GM13977 (cell line): Measurements from ENCODE around the gene SHROOM1.

Experiments
- DNase-seq: peaks from one replicate; pipeline ENCODE4 v3.0.0; 2012; ENCODE audit warnings: low spot score
- CTCF ChIP-seq: IDR thresholded peaks from 2 replicates; pipeline ENCODE4 v1.5.1; 2012; ENCODE audit warnings: mild to moderate bottlenecking, control low read depth; ENCODE audit not compliant: insufficient read depth; ENCODE audit errors: extremely low read depth, missing control alignments
- in situ Hi-C: fragments of 300-500 bp; cut with MboI; formaldehyde crosslinking; loops from one replicate; pipeline ENCODE4 v1.12.0; 2022; ENCODE audit warnings: low sequenced_read_pairs, low pct_unique_long_range_greater_than_20kb, mixed read lengths, inconsistent platforms; ENCODE audit not compliant: unreplicated experiment

Gene SHROOM1

DNA sequence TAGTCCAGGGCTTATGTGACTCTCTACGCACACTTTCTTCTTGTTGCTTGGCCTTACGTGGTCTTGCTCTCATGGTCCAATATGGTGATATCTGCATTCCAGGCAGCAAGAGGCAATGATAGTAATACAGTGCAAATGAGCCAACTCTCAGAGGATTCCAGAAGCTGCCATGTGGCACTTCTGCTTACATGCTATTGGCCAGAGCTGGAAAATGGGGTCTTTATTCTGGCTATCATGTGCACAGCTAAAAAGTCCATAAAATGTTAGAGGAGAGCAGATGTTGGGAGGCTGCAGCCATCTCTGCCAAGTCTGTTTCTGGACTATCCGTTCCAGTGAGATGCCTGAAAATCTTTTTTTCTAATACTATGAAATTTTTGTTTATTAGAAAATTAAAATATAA, 50.5 kb downstream of the SHROOM1 start:
- TF ChIP-seq CTCF, result no peak
- in situ Hi-C loops, result no loop called here

DNA sequence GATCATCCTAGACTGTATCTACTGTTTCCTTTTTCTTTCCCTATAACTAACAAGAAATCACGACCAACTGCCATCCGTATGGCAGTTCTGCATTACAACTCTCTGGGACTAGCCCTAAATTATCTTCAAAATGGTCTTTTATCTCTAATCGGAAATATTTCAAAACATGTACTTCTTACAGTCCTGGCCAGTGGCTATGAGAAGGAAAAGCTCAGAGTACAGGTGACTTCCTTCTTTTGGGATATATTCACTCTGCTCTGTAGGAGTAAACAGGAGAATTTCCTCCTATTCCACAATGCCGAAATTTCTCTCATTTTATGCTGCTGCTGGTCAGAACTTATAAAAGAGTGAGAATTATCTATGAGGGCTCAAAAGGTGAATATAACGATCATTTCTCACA, 51.6 kb downstream of the SHROOM1 start:
- TF ChIP-seq CTCF, result no peak
- in situ Hi-C loops, result no loop called here
- DNase-seq, result no peak

More for the DNA sequence above, 50.5 kb downstream of the SHROOM1 start:
- no peak for DNase-seq

DNA sequence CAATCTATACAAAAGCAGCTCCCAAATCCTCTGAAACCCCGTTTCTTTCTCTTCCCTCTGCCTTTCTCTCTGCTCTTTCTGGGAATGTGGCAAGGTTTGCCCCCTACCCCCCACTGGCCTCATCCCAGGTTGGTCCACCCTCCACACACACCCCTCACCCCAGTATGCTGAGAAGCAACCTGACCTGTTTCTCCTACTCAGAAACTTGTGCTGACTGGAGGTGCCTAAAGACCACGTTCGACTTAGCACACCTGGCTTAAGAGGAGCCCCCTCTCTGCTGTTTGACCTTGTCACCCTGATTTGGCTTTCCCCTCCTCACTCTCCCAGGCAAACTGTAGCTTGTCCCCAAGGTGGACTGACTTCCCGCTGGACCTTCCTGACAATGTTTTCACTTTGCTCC, 52.3 kb downstream of the SHROOM1 start:
- no peak for DNase-seq
- in situ Hi-C loops, result no loop called here
- no peak for TF ChIP-seq CTCF

DNA sequence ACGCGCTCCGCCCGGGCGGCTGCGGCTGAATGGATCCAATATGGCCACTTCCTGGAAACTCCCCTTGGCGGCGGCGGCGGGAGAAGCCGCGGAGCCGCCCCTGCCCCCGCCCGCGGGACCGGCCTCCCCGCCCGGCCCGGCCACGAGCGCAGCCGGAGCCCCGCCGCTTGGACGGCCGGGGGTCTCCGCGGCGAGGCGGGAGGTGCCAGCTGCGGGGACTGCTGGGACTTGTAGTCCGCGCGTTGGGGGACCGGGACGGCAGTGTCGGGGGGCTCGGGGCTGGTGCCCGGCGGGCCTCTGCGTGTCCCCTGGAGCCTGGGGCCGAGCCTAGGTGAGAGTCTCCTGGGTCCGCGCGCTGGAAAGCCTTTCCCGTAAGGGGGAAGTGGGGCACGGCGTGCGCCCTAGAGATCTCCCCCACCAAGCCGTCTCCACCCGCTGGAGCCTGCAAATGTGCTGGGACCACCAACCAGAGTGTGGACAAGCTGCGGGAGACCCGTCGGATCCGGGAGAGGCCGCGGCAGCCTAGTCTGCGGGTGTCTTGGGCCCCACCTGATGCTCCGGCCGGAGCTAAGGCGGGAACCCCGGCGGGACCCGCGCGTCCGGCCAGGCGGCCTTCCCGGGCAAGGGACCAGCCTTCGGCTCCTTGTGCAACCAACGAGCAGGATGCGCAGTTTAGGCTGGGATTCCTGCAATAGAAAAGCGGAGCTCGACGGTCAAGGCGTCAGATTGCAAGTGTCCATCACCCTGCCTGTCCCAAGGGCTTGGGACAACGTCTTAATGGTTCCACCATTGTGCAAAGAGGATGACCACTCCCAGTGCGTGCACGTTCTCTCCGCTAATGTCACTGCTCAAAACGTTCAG, 53.0 kb downstream of the SHROOM1 start, which contains the start of gene SEPTIN8:
SEPTIN8 (minus strand) TSS at position 31 of the 861 bp plus-strand sequence. CDS start 102 bp downstream, outside the sequence.
- TF ChIP-seq CTCF, result no peak
- in situ Hi-C loops, result no loop called here
- DNase-seq, result peak; percentile 90

DNA sequence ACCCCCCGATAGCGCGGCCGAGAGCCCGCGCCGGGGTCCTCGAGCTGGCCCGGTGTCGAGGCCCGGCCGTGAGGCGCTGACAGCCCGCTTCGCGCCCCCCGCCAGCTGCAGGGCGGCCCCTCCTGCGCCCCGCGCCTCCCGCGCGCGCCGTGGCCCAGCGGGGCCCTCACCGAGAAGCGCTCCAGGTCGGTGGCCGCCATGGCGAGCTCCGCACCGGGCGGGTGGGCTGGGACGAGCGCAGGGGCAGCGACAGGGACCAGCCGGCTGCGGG, 53.6 kb downstream of the SHROOM1 start:
- in situ Hi-C loops, result no loop called here
- DNase-seq, result no peak
- no peak for TF ChIP-seq CTCF

- in situ Hi-C loops, result no loop called here
- no peak for DNase-seq
- no peak for TF ChIP-seq CTCF
Observed at GRCh38 chr5:132776131-132776937, 54.1 kb downstream of the SHROOM1 start.
